B cell (primary cell): ENCODE results near the gene RABGAP1. TPM values are rescaled to one million over a fixed set of nuclear protein-coding genes. Genes with fewer than 3 reads are reported as not detected.

ENCODE experiments used
- polyA plus RNA-seq: library from polyadenylated mRNA; depleted of rRNA; stranded (reverse); fragments of >200 nt; gene quantifications from 2 replicates; pipeline ENCODE4 v1.2.3, GENCODE V29; 2012
- small RNA-seq: library from RNA; depleted of rRNA; stranded (forward); fragments of <200 nt; gene quantifications from one replicate; pipeline ENCODE3, GENCODE V24; 2012; ENCODE audit warnings: low replicate concordance, low read depth; ENCODE audit not compliant: insufficient read length
- total RNA-seq, 2 donors: library from RNA; stranded (reverse); fragments of 120-200 nt in 1 of 2; gene quantifications; 1 replicate in 1 of 2; 2 replicates in 1 of 2; pipeline versions ENCODE4 v1.2.3 to v1.2.4, GENCODE V29; 2013 to 2022

Gene RABGAP1
- total and polyA plus RNA-seq, 2 donors (not counting 1 experiment from before 2014, with no cell fraction given) = 13.9 to 81.0 TPM

Small RNA genes within 50 kb of the gene (small RNA-seq; reads per million reads assigned to genes)
- not detected for gene GPR21
- gene RNY1P15 = not detected

Other genes starting within 250 kb of the RABGAP1 start
- gene OR1L4, start 217.0 kb upstream of the RABGAP1 start, total RNA-seq = not detected in 2 replicates
- gene OR1L4, start 217.0 kb upstream of the RABGAP1 start, polyA plus RNA-seq = not detected in 2 replicates
- not detected in 2 replicates for gene OR1L6, start 198.7 kb upstream of the RABGAP1 start, total RNA-seq
- gene OR1L6, start 198.7 kb upstream of the RABGAP1 start, polyA plus RNA-seq = not detected in 2 replicates
- not detected in 2 replicates for gene OR5C1, start 152.1 kb upstream of the RABGAP1 start, total RNA-seq
- not detected in 2 replicates for gene OR5C1, start 152.1 kb upstream of the RABGAP1 start, polyA plus RNA-seq
- gene OR1K1, start 140.9 kb upstream of the RABGAP1 start, total RNA-seq = not detected in 2 replicates
- not detected in 2 replicates for gene OR1K1, start 140.9 kb upstream of the RABGAP1 start, polyA plus RNA-seq
- gene PDCL, start 112.4 kb upstream of the RABGAP1 start, total RNA-seq = 15.8 and 19.4 TPM in 2 replicates
- gene PDCL, start 112.4 kb upstream of the RABGAP1 start, polyA plus RNA-seq = 2.7 and 4.3 TPM in 2 replicates
- 74.4 and 77.3 TPM in 2 replicates for gene RC3H2, start 35.7 kb upstream of the RABGAP1 start, total RNA-seq
- 17.2 and 26.3 TPM in 2 replicates for gene RC3H2, start 35.7 kb upstream of the RABGAP1 start, polyA plus RNA-seq
- gene ZBTB6, start 27.7 kb upstream of the RABGAP1 start, total RNA-seq = 18.9 and 19.9 TPM in 2 replicates
- gene ZBTB6, start 27.7 kb upstream of the RABGAP1 start, polyA plus RNA-seq = 1.1 and 1.3 TPM in 2 replicates
- gene ZBTB26, start 9.5 kb upstream of the RABGAP1 start, total RNA-seq = 16.4 and 17.2 TPM in 2 replicates
- 4.7 and 5.8 TPM in 2 replicates for gene ZBTB26, start 9.5 kb upstream of the RABGAP1 start, polyA plus RNA-seq
- gene GPR21, start 92.6 kb downstream of the RABGAP1 start, total RNA-seq = 2.3 and 2.5 TPM in 2 replicates
- gene GPR21, start 92.6 kb downstream of the RABGAP1 start, polyA plus RNA-seq = 0.13 TPM in 1 of 2 replicates, not detected in the other